GM19035 (cell line): Measurements from ENCODE around the gene SPNS2.

Source experiments
- ATAC-seq: cut with Tn5 transposase; IDR thresholded peaks from one replicate; pipeline ENCODE4 v1.9.1; 2021; ENCODE audit not compliant: unreplicated experiment

The SPNS2 gene

GRCh38 chr17:4535667-4536258 lies 37.1 kb downstream of the SPNS2 start:
- ATAC-seq: no peak

GRCh38 chr17:4536259-4536741 lies 37.6 kb downstream of the SPNS2 start:
- no peak for ATAC-seq

- ATAC-seq: no peak
These were observed 38.2 kb downstream of the SPNS2 start for GRCh38 chr17:4536742-4537411.

- ATAC-seq: no peak
These were observed 39.0 kb downstream of the SPNS2 start for GRCh38 chr17:4537451-4538235.

GRCh38 chr17:4538236-4539002 lies 39.7 kb downstream of the SPNS2 start:
- no peak for ATAC-seq

- no peak for ATAC-seq
These were observed 40.3 kb downstream of the SPNS2 start for GRCh38 chr17:4539025-4539424.

GRCh38 chr17:4539576-4540223 lies 41.0 kb downstream of the SPNS2 start:
- no peak for ATAC-seq

GRCh38 chr17:4540224-4540651 lies 41.6 kb downstream of the SPNS2 start:
- no peak for ATAC-seq

- ATAC-seq: no peak
These were observed 42.1 kb downstream of the SPNS2 start for GRCh38 chr17:4540687-4541327.

- no peak for ATAC-seq
These were observed 42.8 kb downstream of the SPNS2 start for GRCh38 chr17:4541328-4542002.

GRCh38 chr17:4542003-4542725 lies 43.5 kb downstream of the SPNS2 start:
- ATAC-seq: no peak

- no peak for ATAC-seq
These were observed 44.1 kb downstream of the SPNS2 start for GRCh38 chr17:4542726-4543191.

- no peak for ATAC-seq
These were observed 44.9 kb downstream of the SPNS2 start for GRCh38 chr17:4543557-4544026.

- ATAC-seq: no peak
These were observed 45.7 kb downstream of the SPNS2 start for GRCh38 chr17:4544135-4544950.

- ATAC-seq: no peak
These were observed 46.2 kb downstream of the SPNS2 start for GRCh38 chr17:4544951-4545216.

- ATAC-seq: no peak
These were observed 46.7 kb downstream of the SPNS2 start for GRCh38 chr17:4545217-4545951.

- ATAC-seq: no peak
These were observed 48.6 kb downstream of the SPNS2 start for GRCh38 chr17:4547118-4547906.
